GM12878 (cell line): ENCODE data around the gene SYNM. TPM values are rescaled to one million over a fixed set of nuclear protein-coding genes. Genes with fewer than 3 reads are reported as not detected.

ENCODE experiments used
- ATAC-seq: fragments of 200-7000 bp; cut with Tn5 transposase; 3 replicates; pipeline ENCODE4 v1.9.1; 2020; ENCODE audit warnings: mild to moderate bottlenecking, moderate library complexity
- BruUV-seq: library from RNA; stranded (reverse); fragments of 400-500 nt; replicated peaks from 2 replicates; lab custom pipeline; 2021; lab: Mats Ljungman, UMichigan
- CTCF ChIA-PET: fragments of 300-600 bp; sonication (Branson Sonifier 250); formaldehyde crosslinking; extraction: SDS; loops from one replicate; lab custom pipeline; 2021; ENCODE audit warnings: inconsistent platforms; lab: Yijun Ruan, JAX
- POLR2A ChIA-PET: fragments of 350-600 bp; formaldehyde crosslinking; extraction: SDS; loops from one replicate; lab custom pipeline; 2021; ENCODE audit warnings: inconsistent platforms; lab: Charles Lee
- RAD21 ChIA-PET: fragments of 300-600 bp; sonication (Branson Sonifier 250); formaldehyde crosslinking; loops from one replicate; lab custom pipeline; 2023; ENCODE audit warnings: antibody characterized with exemption; ENCODE audit not compliant: unreplicated experiment; lab: Charles Lee
- SMC1A ChIA-PET: fragments of 300-600 bp; sonication (Branson Sonifier 250); formaldehyde crosslinking; loops from one replicate; lab custom pipeline; 2023; ENCODE audit not compliant: unreplicated experiment, uncharacterized antibody; lab: Charles Lee
- DNase-seq: peaks from one replicate; pipeline ENCODE4 v3.0.0-alpha.2; 2011; ENCODE audit warnings: low read depth, low spot score
- FAIRE-seq: peaks from 3 replicates; lab custom pipeline; 2011; peaks lifted over from hg19 to GRCh38; lab: Jason Lieb, UNC
- H2AFZ ChIP-seq: 2 replicates; pipeline ENCODE4 v1.6.0; 2011; ENCODE audit warnings: low read depth, low read length, control low read depth; ENCODE audit not compliant: control insufficient read depth
- H3K27ac ChIP-seq: 2 replicates; pipeline ENCODE4 v1.5.1; 2011; ENCODE audit warnings: control low read depth; ENCODE audit not compliant: control insufficient read depth, insufficient read depth
- H3K27me3 ChIP-seq, 2 experiments: replicated peaks in 1 of 2; 2 replicates each; pipeline versions ENCODE4 v1.6.0 to v1.6.1; 2011; ENCODE audit warnings: low read length in 1 of 2; ENCODE audit not compliant: control insufficient read depth in 2 of 2, insufficient read depth in 2 of 2
- H3K36me3 ChIP-seq, 2 experiments: 2 replicates each; pipeline ENCODE4 v1.5.1; 2011; ENCODE audit warnings: low read length in 1 of 2; ENCODE audit not compliant: control insufficient read depth in 2 of 2, insufficient read depth in 2 of 2
- H3K4me1 ChIP-seq: 2 replicates; pipeline ENCODE4 v1.6.1; 2011; ENCODE audit warnings: mild to moderate bottlenecking, low read length, moderate library complexity, mixed read lengths; ENCODE audit not compliant: control insufficient read depth, insufficient read depth
- H3K4me2 ChIP-seq: 2 replicates; pipeline ENCODE4 v1.6.0; 2011; ENCODE audit warnings: control low read depth; ENCODE audit not compliant: control insufficient read depth, insufficient read depth
- H3K4me3 ChIP-seq: fragments of 200-600 bp; sonication (generic); 2 replicates; pipeline ENCODE4 v1.5.1; 2016
- H3K79me2 ChIP-seq: 2 replicates; pipeline ENCODE4 v1.6.0; 2011; ENCODE audit warnings: low read length; ENCODE audit not compliant: control insufficient read depth, insufficient read depth
- H3K9ac ChIP-seq: 2 replicates; pipeline ENCODE4 v1.8.0; 2011; ENCODE audit warnings: low read length, control low read depth, mixed read lengths; ENCODE audit not compliant: control insufficient read depth, insufficient read depth
- H3K9me3 ChIP-seq: replicated peaks from 3 replicates; pipeline ENCODE4 v1.5.1; 2011; ENCODE audit warnings: mild to moderate bottlenecking, low read length; ENCODE audit not compliant: control insufficient read depth, insufficient read depth
- H4K20me1 ChIP-seq: 2 replicates; pipeline ENCODE4 v1.6.0; 2011; ENCODE audit not compliant: control insufficient read depth, insufficient read depth
- CREM ChIP-seq: IDR thresholded peaks from 2 replicates; pipeline ENCODE4 v1.6.1; 2014; ENCODE audit warnings: antibody characterized with exemption, low read depth
- FOS ChIP-seq: IDR thresholded peaks from 3 replicates; pipeline ENCODE4 v1.6.1; 2011; ENCODE audit warnings: borderline replicate concordance; ENCODE audit not compliant: insufficient read length; ENCODE audit errors: extremely low read depth
- KDM1A ChIP-seq: fragments of 200-600 bp; sonication (generic); IDR thresholded peaks from 2 replicates; pipeline ENCODE4 v1.6.1; 2016; ENCODE audit warnings: borderline replicate concordance
- NFYA ChIP-seq: IDR thresholded peaks from 2 replicates; pipeline ENCODE4 v1.6.1; 2011; ENCODE audit warnings: low read depth, mild to moderate bottlenecking, low read length, improper control_type of control experiment, borderline replicate concordance
- NR2C1 ChIP-seq: fragments of 450-650 bp; IDR thresholded peaks from 2 replicates; pipeline ENCODE4 v1.6.1; 2017; ENCODE audit warnings: antibody characterized with exemption, mild to moderate bottlenecking, moderate library complexity
- POU2F2 ChIP-seq: IDR thresholded peaks from 3 replicates; pipeline ENCODE4 v1.6.1; 2011; ENCODE audit warnings: low read depth, mild to moderate bottlenecking, low read length, borderline replicate concordance
- RAD21 ChIP-seq: IDR thresholded peaks from 2 replicates; pipeline ENCODE4 v1.6.1; 2011; ENCODE audit warnings: mild to moderate bottlenecking, low read depth, low read length, moderate library complexity; ENCODE audit not compliant: insufficient read depth
- SMC3 ChIP-seq: IDR thresholded peaks from 2 replicates; pipeline ENCODE4 v1.6.1; 2011; ENCODE audit warnings: low read length, improper control_type of control experiment, borderline replicate concordance
- SREBF1 ChIP-seq: IDR thresholded peaks from 2 replicates; pipeline ENCODE4 v1.6.1; 2012; ENCODE audit warnings: mild to moderate bottlenecking, low read length
- SUPT20H ChIP-seq: IDR thresholded peaks from 2 replicates; pipeline ENCODE4 v1.6.1; 2011; ENCODE audit warnings: low read depth, mild to moderate bottlenecking, low read length, moderate library complexity, borderline replicate concordance; ENCODE audit not compliant: control insufficient read depth
- TCF3 ChIP-seq: IDR thresholded peaks from 2 replicates; pipeline ENCODE4 v1.6.1; 2012; ENCODE audit warnings: low read depth, mild to moderate bottlenecking, low read length, borderline replicate concordance; ENCODE audit not compliant: insufficient read depth
- WGBS: methylation state at CpG from one replicate; pipeline ENCODE4 v1.1.6; 2016; ENCODE audit warnings: low lambda C conversion rate; ENCODE audit not compliant: insufficient replicate concordance, insufficient coverage; ENCODE audit errors: missing lambda C conversion rate; 5-methylcytosine and 5-hydroxymethylcytosine counted together
- in situ Hi-C: fragments of 300-500 bp; cut with MboI; formaldehyde crosslinking; loops from 9 replicates; pipeline ENCODE4 v1.14.3; 2018; ENCODE audit warnings: mixed read lengths
- intact Hi-C: fragments of 100-400 bp; cut with micrococcal nuclease; formaldehyde crosslinking; loops from one replicate; pipeline ENCODE4 v1.14.2; 2022; ENCODE audit not compliant: unreplicated experiment
- polyA plus RNA-seq, 11 experiments: library from polyadenylated mRNA; depleted of rRNA in 4 of 11; unstranded in 6 of 11; stranded (reverse) in 5 of 11; fragments of >200 nt; fragmentation: Nextera tagmentation in 4 of 11; fragmentation: Illumina TruSeq in 1 of 11; extraction: Ambion mirVana in 4 of 11; extraction: Trizol in 1 of 11; gene quantifications; 1 replicate in 1 of 11; 2 replicates in 10 of 11; pipeline versions ENCODE4 v1.2.1 to v1.2.3, GENCODE V29; 2011 to 2016; ENCODE audit warnings: inconsistent platforms in 2 of 11, missing spikeins in 2 of 11, low read depth in 1 of 11
- total RNA-seq, 4 experiments: library from RNA; depleted of rRNA in 3 of 4; stranded (reverse); fragments of >200 nt in 3 of 4; fragmentation: Illumina TruSeq in 1 of 4; extraction: Trizol in 1 of 4; gene quantifications; 2 replicates each; pipeline versions ENCODE4 v1.2.1 to v1.2.3, GENCODE V29; 2013 to 2021
- TF ChIP-seq, protein P1 (sequence below): fragments of 450-650 bp; IDR thresholded peaks from 2 replicates; pipeline ENCODE4 v1.6.1; 2017; ENCODE audit warnings: mild to moderate bottlenecking

SYNM gene
- total and polyA plus RNA-seq, 10 of the 15 experiments (the other 5 are each of a cell fraction or from before 2014, with no cell fraction given) = 0.05 to 1.1 (median 0.89) TPM; not detected in 1

DNA sequence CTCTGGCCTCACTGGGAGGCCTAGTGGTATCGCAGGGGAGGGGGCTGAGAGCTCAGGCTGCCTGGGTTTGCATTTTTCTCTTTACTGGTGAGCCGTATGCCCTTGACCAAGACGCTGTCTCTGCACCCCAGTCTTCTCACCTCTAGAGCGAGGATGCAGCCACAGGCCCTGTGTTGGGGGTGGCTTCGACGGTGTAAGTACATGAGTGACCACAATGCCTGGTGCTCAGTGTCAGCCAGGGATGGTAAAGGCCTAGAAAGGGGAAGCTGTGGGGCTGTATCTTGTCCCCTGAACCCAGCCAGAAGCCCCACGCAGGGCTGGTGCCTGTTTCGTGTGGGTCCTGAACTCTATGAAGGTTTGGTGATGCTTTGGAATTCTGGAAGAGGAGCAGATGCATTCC lies 19.8 kb downstream of the SYNM start:
- in situ Hi-C loops = loop anchor here (25.0 kb wide), 1 partner anchor 613 kb away; the partner anchor contains the start of gene LYSMD4

DNA sequence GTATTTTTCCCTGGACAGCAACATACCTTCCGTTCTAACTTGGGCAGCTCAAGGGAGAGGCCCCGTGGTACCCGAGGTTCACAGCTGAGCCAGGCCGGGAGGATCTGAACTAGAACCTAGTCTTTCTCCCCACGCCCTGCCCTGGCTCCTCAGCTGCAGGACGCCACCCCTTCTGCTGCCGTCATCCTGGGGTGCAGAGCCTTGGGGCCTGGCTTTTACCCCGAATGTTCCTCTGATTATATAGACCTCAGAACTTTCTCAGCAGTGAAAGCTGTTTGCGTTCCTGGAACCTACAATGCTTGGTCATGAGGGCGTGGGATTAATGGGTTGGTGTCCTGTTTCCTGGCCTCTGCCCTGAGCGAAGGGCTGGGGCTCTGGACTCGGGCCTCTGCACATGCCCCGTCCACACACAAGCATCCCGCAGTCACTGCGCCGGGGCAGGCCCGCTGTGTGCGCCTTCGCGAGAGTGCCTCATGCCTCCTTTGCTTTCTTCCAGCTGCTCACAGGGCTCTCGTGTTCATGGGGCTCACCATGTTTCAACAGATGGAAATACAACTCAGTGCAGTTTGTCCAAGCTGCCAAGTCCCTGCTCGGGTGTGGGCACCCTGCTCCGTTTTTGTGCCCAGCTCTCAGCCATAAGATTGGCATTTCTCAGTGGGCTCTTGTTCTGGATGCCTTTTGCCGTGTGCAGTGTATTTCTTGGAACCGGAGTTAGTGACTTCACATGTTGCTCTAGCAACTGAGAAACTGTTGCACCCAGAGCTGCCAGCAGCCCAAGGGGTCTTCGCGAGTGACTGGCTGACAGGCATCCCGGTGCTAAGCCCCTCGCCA lies 20.4 kb downstream of the SYNM start:
- Histone ChIP-seq H3K4me3 (no peak overlapping the region), H3K4me1 (0 out of 2 replicates have a peak, but pooled peaks cover 3% of the 10 kb centered on the region), H2AFZ (no peak overlapping the region), H4K20me1 (no peaks in the 10 kb centered on the region), H3K4me2 (no peak overlapping the region), H3K9me3 (no peaks in the 10 kb centered on the region), H3K27me3 (peaks cover 0 to 4% of the 10 kb centered on the region in 2 experiments; a peak in 2 of 4 replicates), H3K36me3 (no peaks in the 10 kb centered on the region), H3K79me2 (no peaks in the 10 kb centered on the region), H3K9ac (no peak overlapping the region), H3K27ac (no peak overlapping the region)
- ATAC-seq (no peak), FAIRE-seq (no peak), DNase-seq (no peak)
- intact Hi-C loops (no loop called here), in situ Hi-C loops (no loop called here)
- no TSS peak for BruUV-seq
- ChIA-PET RAD21 (no interaction called here), SMC1A (no interaction called here), CTCF (interaction anchor here (0.6 kb wide), 1 partner anchor 64 kb away, joined by 3 read pairs; no protein-coding TSS in a partner anchor), POLR2A (no interaction called here)
- TF ChIP-seq NR2C1 (no peak), RAD21 (no peak), TCF3 (no peak), NFYA (no peak), POU2F2 (no peak), CREM (no peak), SUPT20H (no peak), KDM1A (no peak), SMC3 (no peak)
- TF ChIP-seq, protein P1, sequence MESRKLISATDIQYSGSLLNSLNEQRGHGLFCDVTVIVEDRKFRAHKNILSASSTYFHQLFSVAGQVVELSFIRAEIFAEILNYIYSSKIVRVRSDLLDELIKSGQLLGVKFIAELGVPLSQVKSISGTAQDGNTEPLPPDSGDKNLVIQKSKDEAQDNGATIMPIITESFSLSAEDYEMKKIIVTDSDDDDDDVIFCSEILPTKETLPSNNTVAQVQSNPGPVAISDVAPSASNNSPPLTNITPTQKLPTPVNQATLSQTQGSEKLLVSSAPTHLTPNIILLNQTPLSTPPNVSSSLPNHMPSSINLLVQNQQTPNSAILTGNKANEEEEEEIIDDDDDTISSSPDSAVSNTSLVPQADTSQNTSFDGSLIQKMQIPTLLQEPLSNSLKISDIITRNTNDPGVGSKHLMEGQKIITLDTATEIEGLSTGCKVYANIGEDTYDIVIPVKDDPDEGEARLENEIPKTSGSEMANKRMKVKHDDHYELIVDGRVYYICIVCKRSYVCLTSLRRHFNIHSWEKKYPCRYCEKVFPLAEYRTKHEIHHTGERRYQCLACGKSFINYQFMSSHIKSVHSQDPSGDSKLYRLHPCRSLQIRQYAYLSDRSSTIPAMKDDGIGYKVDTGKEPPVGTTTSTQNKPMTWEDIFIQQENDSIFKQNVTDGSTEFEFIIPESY = no peak
- 54% methylated on average over 29 of the region's 29 CpGs for WGBS

More for the DNA sequence above, 19.8 kb downstream of the SYNM start:
- TF ChIP-seq FOS (no peak), CREM (no peak), SREBF1 (no peak)
- Histone ChIP-seq H3K9me3 (no peaks in the 10 kb centered on the region), H3K79me2 (no peaks in the 10 kb centered on the region), H3K36me3 (no peaks in the 10 kb centered on the region), H4K20me1 (no peaks in the 10 kb centered on the region), H3K27me3 (peaks cover 0 to 4% of the 10 kb centered on the region in 2 experiments; a peak in 2 of 4 replicates), H3K9ac (no peak overlapping the region), H2AFZ (no peak overlapping the region), H3K4me3 (no peak overlapping the region), H3K4me2 (no peak overlapping the region), H3K4me1 (no peaks in the 10 kb centered on the region), H3K27ac (no peak overlapping the region)
- no peak; the same call in 2 of the 3 replicates for ATAC-seq
- ChIA-PET POLR2A (no interaction called here), SMC1A (no interaction called here), RAD21 (no interaction called here), CTCF (interaction anchor here (0.6 kb wide), 1 partner anchor 63 kb away, joined by 3 read pairs; no protein-coding TSS in a partner anchor)
- WGBS = 73% methylated on average over 8 of the region's 8 CpGs
- DNase-seq = no peak
- FAIRE-seq = no peak
- intact Hi-C loops = no loop called here
- BruUV-seq = no TSS peak
